Esophagus muscularis mucosa (tissue), 3 donors: ENCODE results near the gene SFXN3.

Experiments
- EP300 ChIP-seq: sonication (generic); formaldehyde crosslinking; IDR thresholded peaks from one replicate; pipeline ENCODE4 v1.6.1; 2017; ENCODE audit warnings: antibody characterized with exemption
- TF ChIP-seq, protein P1 (sequence below), 3 experiments: fragments of 200-600 bp in 2 of 3; fragments of 450-650 bp in 1 of 3; sonication (generic) in 2 of 3; IDR thresholded peaks; one replicate each; pipeline ENCODE4 v1.5.1; 2017 to 2019; ENCODE audit warnings: antibody characterized with exemption in 3 of 3, mild to moderate bottlenecking in 2 of 3, moderate library complexity in 1 of 3

GRCh38 chr10:101066896-101067355 lies 35.9 kb downstream of the SFXN3 start:
- TF ChIP-seq, protein P1, sequence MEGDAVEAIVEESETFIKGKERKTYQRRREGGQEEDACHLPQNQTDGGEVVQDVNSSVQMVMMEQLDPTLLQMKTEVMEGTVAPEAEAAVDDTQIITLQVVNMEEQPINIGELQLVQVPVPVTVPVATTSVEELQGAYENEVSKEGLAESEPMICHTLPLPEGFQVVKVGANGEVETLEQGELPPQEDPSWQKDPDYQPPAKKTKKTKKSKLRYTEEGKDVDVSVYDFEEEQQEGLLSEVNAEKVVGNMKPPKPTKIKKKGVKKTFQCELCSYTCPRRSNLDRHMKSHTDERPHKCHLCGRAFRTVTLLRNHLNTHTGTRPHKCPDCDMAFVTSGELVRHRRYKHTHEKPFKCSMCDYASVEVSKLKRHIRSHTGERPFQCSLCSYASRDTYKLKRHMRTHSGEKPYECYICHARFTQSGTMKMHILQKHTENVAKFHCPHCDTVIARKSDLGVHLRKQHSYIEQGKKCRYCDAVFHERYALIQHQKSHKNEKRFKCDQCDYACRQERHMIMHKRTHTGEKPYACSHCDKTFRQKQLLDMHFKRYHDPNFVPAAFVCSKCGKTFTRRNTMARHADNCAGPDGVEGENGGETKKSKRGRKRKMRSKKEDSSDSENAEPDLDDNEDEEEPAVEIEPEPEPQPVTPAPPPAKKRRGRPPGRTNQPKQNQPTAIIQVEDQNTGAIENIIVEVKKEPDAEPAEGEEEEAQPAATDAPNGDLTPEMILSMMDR (IDR thresholded peaks at IDR 0.05), result no peak
- no peak for TF ChIP-seq EP300
